Measurements from ENCODE around the gene SAPCD2.

The SAPCD2 gene

GRCh38 chr9:137055385-137056364 is 14.7 kb downstream of the SAPCD2 start:
- no peak for DNase-seq (ENCODE audit: insufficient read length, low spot score)
- no peak for TF ChIP-seq CTCF (IDR thresholded peaks at IDR 0.05; ENCODE audit: insufficient read depth, missing control alignments)
- FAIRE-seq, result no peak

- no peak for TF ChIP-seq CTCF (IDR thresholded peaks at IDR 0.05; ENCODE audit: insufficient read depth, missing control alignments)
- FAIRE-seq (no peak), DNase-seq (ENCODE audit: insufficient read length, low spot score) (no peak)
Measured at GRCh38 chr9:137054932-137055384, 15.4 kb downstream of the SAPCD2 start.

- no peak for DNase-seq (ENCODE audit: insufficient read length, low spot score)
- FAIRE-seq, result no peak
- no peak for TF ChIP-seq CTCF (IDR thresholded peaks at IDR 0.05; ENCODE audit: insufficient read depth, missing control alignments)
Measured at GRCh38 chr9:137053944-137054931, 16.1 kb downstream of the SAPCD2 start, which contains the start of gene ENTPD2. Gene ENTPD2, minus strand, starts transcription at chr9:137054061. Its CDS starts 64 bp downstream, at chr9:137053997.

- DNase-seq (ENCODE audit: insufficient read length, low spot score), result no peak
- FAIRE-seq, result no peak
- TF ChIP-seq CTCF (IDR thresholded peaks at IDR 0.05; ENCODE audit: insufficient read depth, missing control alignments), result no peak
Measured at GRCh38 chr9:137052998-137053943, 17.1 kb downstream of the SAPCD2 start.

GRCh38 chr9:137052293-137052692 is 18.1 kb downstream of the SAPCD2 start:
- no peak for TF ChIP-seq CTCF (IDR thresholded peaks at IDR 0.05; ENCODE audit: insufficient read depth, missing control alignments)
- FAIRE-seq (no peak), DNase-seq (ENCODE audit: insufficient read length, low spot score) (no peak)

- TF ChIP-seq CTCF (IDR thresholded peaks at IDR 0.05; ENCODE audit: insufficient read depth, missing control alignments), result no peak
- no peak for FAIRE-seq
- DNase-seq (ENCODE audit: insufficient read length, low spot score), result no peak
Measured at GRCh38 chr9:137051145-137051724, 19.1 kb downstream of the SAPCD2 start.

Measured in D721Med (cell line).